NCI-H345 (cell line): ENCODE results near the gene NPHP3.
"Not testable (repeated sequence)": the region's sequence is repeated elsewhere in the genome, so short reads cannot be mapped to it uniquely, and the experiment has no call there.

Experiments
- DNase-seq: peaks from one replicate; lab custom pipeline; 2025; lab: John Stamatoyannopoulos, UW

Gene NPHP3, protein sequence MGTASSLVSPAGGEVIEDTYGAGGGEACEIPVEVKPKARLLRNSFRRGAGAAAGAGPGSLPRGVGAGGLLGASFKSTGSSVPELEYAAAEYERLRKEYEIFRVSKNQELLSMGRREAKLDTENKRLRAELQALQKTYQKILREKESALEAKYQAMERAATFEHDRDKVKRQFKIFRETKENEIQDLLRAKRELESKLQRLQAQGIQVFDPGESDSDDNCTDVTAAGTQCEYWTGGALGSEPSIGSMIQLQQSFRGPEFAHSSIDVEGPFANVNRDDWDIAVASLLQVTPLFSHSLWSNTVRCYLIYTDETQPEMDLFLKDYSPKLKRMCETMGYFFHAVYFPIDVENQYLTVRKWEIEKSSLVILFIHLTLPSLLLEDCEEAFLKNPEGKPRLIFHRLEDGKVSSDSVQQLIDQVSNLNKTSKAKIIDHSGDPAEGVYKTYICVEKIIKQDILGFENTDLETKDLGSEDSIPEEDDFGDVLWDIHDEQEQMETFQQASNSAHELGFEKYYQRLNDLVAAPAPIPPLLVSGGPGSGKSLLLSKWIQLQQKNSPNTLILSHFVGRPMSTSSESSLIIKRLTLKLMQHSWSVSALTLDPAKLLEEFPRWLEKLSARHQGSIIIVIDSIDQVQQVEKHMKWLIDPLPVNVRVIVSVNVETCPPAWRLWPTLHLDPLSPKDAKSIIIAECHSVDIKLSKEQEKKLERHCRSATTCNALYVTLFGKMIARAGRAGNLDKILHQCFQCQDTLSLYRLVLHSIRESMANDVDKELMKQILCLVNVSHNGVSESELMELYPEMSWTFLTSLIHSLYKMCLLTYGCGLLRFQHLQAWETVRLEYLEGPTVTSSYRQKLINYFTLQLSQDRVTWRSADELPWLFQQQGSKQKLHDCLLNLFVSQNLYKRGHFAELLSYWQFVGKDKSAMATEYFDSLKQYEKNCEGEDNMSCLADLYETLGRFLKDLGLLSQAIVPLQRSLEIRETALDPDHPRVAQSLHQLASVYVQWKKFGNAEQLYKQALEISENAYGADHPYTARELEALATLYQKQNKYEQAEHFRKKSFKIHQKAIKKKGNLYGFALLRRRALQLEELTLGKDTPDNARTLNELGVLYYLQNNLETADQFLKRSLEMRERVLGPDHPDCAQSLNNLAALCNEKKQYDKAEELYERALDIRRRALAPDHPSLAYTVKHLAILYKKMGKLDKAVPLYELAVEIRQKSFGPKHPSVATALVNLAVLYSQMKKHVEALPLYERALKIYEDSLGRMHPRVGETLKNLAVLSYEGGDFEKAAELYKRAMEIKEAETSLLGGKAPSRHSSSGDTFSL (N-terminal part only)

GRCh38 chr3:132722165-132723023, at the start of gene NPHP3:
Gene NPHP3, minus strand, starts transcription at chr3:132722409. Its CDS starts 54 bp downstream, at chr3:132722355.
- peak; percentile 90 for DNase-seq

DNA sequence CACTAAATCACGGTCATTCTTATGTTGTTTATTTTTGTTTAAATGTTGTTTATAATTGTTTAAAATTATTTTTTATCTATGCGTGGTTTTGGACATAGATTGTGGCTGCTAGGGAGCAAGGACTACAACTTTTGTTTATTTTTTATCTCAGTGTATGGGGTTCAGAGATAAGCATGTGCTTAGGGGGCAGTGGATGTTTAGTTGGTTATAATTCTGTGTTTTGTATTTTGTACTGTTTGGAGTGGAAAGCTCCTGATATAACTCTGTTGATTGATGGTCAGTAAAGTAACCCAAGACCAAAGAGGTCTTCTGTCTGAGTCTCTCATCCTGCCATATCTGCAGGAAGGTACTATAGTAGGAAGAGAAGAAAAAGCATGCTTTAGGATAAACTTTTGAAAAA, 36.5 kb upstream of the NPHP3 start:
- no peak for DNase-seq

DNA sequence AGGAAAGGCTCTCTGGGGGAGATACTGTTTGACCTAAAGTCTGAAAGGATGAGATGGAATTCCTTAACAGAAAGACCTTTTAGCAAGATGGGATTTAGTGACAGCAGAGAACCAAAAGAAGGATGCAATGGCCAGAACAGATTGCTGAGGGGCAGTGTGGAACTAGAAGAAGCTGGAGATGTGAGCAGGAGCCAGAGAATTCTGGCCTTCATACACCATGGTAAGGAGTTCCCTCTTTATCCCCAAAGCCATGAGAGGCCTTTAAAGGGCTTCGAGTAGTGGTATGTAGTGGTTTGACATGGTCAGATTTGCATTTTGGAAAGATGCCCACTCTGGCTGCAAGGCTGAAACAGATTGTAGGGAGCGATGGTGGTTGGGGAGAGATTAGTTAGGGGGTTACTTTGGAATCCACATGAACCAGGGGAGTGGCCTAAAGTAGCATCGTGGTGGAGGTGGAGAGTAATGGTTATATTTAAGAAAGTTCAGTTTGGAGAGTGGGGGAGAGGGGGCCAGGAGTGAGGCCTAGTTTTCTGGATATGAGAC, 34.0 kb upstream of the NPHP3 start:
- no peak for DNase-seq

DNA sequence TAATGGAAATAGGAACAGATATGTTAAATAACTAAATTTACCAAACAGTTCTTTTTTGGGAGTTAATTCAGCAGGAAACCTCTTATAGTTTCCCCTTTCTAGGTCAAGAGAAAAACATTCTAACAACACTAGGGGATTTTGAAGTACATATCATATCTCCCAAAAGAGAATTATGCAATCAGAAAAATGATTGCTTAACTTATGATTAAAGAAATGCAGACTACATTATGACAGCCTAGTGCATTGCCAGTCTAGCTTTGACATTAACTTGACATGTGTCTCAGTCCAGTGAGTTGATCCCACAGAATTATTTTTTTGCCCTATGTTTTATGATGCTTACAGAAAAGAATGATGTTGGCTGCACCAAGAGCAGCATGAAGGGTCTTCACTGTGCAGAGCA, 31.7 kb upstream of the NPHP3 start:
- DNase-seq = no peak

GRCh38 chr3:132749786-132750185, 27.6 kb upstream of the NPHP3 start:
- DNase-seq = no peak

- not testable (repeated sequence) for DNase-seq
Measured at GRCh38 chr3:132746720-132747119, 24.5 kb upstream of the NPHP3 start.

- no peak for DNase-seq
Measured at GRCh38 chr3:132738314-132738713, 16.1 kb upstream of the NPHP3 start.

DNA sequence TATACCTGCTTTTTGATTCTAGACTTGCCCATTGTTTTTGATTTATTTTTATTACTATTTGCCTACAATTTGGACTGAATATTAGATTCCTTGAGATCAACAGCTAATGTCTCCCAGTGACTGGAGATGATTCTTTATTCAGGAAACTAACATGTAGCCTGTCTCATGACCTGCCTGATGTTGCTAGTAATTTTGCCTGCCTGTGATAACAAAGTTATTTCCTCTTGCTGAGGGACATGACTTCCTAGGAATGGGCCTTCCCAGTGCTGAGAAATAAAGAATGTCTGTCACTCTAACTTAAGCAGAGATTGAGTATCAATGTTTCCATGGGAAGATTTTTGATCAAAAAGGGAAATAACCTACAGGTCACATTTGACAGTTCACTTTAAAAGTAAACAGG, 13.4 kb upstream of the NPHP3 start:
- no peak for DNase-seq

DNA sequence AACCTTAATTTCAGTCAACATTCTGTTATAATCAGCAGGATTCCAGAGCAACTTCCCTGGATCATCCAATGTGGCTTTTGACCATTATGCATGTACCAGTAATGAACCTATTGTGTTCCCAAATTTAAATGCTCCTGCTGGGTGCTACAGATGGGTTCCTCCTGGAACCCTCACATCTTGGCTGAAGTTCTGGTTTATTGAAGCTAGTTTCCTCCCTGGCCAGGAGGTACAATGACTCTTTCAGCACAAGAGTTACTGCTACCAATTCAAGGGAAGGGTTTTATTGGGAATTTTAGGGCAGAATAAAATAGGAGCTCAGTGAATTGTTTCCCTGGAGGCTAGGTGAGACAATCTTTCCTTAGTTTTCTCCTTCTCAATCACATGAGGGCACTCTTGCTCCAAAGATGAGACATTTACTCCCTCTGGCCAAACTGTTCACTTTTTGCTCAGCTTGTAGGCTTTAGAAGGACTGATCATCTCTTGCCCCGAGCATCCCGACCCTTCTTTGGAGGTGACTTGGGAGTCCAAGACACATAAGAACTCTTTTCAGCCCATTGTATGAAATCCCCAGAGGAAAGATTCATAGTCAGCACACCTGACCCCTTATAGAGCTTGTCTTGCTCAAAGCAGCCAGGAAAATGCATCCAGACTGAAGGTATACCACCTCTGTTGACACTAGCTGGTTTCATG, 8.8 kb upstream of the NPHP3 start:
- peak; percentile 46 for DNase-seq

GRCh38 chr3:132726341-132726823, 4.2 kb upstream of the NPHP3 start:
- DNase-seq = peak; percentile 50

GRCh38 chr3:132723024-132723950, 1.1 kb upstream of the NPHP3 start:
- no peak for DNase-seq

- no peak for DNase-seq
Measured at GRCh38 chr3:132721479-132722164, 587 bp downstream of the NPHP3 start.

- no peak for DNase-seq
Measured at GRCh38 chr3:132720228-132720627, 2.0 kb downstream of the NPHP3 start.

- DNase-seq = no peak
Measured at GRCh38 chr3:132716372-132716771, 5.8 kb downstream of the NPHP3 start.

- no peak for DNase-seq
Measured at GRCh38 chr3:132713977-132714727, 8.1 kb downstream of the NPHP3 start.

- DNase-seq = no peak
Measured at GRCh38 chr3:132710311-132710710, 11.9 kb downstream of the NPHP3 start.

GRCh38 chr3:132709761-132710160, 12.4 kb downstream of the NPHP3 start:
- DNase-seq = no peak

DNA sequence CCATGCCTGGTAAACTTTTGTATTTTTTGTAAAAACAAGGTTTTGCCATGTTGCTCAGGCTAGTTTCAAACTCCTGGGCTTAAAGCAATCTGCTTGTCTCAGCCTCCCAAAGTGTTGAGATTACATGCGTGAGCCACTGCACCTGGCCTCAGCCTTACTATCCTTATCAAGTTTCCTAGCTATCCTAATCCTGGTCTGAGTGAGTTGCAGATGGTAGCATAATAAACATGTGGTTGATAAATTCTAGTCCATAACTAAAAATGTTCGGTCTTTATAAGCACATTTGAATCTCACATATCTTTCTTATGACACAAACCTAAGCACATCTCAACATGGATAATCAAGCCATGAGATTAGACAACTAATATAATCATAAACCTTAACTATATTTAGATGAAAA, 18.5 kb downstream of the NPHP3 start:
- DNase-seq = no peak
